Measurements from ENCODE around the gene MIS18A. TPM values are rescaled to one million over a fixed set of nuclear protein-coding genes. Genes with fewer than 3 reads are reported as not detected.

MIS18A gene
- total and polyA plus RNA-seq, 10 of the 15 experiments (the other 5 are each of a cell fraction or from before 2014, with no cell fraction given): 6.5 to 48.9 (median 24.8) TPM

- TF ChIP-seq REST (IDR thresholded peaks at IDR 0.05; ENCODE audit: low read depth, low read length): no peak
- 0 out of 4 replicates have a peak, but pooled peaks of 1 of the 2 experiments have one; percentile 30 for TF ChIP-seq SRF (IDR thresholded peaks at IDR 0.05; ENCODE audit: low read depth in 2 of 2, low read length in 2 of 2)
- TF ChIP-seq CBX3 (IDR thresholded peaks at IDR 0.05; ENCODE audit: borderline replicate concordance, low read depth): no peak
- no peak for TF ChIP-seq JUNB (IDR thresholded peaks at IDR 0.05)
- TF ChIP-seq SIX5 (IDR thresholded peaks at IDR 0.05; ENCODE audit: low read depth, low read length, severe bottlenecking): peak; percentile 9
- peak; percentile 38 for TF ChIP-seq ZNF384 (IDR thresholded peaks at IDR 0.05; ENCODE audit: borderline replicate concordance, low read depth, low read length)
- 0 out of 2 replicates have a peak, but pooled peaks have one; percentile 48 for TF ChIP-seq NBN (IDR thresholded peaks at IDR 0.05)
- TF ChIP-seq FOXM1 (IDR thresholded peaks at IDR 0.05; ENCODE audit: low read depth, low read length): no peak
- TF ChIP-seq MTA3 (IDR thresholded peaks at IDR 0.05; ENCODE audit: borderline replicate concordance, low read length): no peak
- TF ChIP-seq JUND (IDR thresholded peaks at IDR 0.05; ENCODE audit: low read depth, low read length): no peak
- no peak for TF ChIP-seq HDAC6 (IDR thresholded peaks at IDR 0.05; ENCODE audit: unreplicated experiment)
- no peak for TF ChIP-seq PKNOX1 (IDR thresholded peaks at IDR 0.05)
- TF ChIP-seq E2F8 (IDR thresholded peaks at IDR 0.05; ENCODE audit: low read depth, partially characterized antibody): no peak
- no peak for TF ChIP-seq USF2 (IDR thresholded peaks at IDR 0.05; ENCODE audit: borderline replicate concordance, low read depth, low read length)
- TF ChIP-seq TCF12 (IDR thresholded peaks at IDR 0.05; ENCODE audit: low read depth, low read length): no peak
- no peak for TF ChIP-seq ZBTB40 (IDR thresholded peaks at IDR 0.05; ENCODE audit: borderline replicate concordance)
Observed at GRCh38 chr21:32278518-32279376, at the start of gene MIS18A (continued).
